HCT116 (cell line): Measurements from ENCODE around the gene TOP1.

Experiments used
- CTCF ChIP-seq, 3 experiments: fragments of 200-600 bp in 1 of 3; sonication (generic) in 1 of 3; IDR thresholded peaks in 2 of 3; conservative IDR thresholded peaks in 1 of 3; 2 replicates each; pipeline ENCODE4 v1.5.1; 2012 to 2017; ENCODE audit warnings: low read depth in 2 of 3, low read length in 2 of 3, antibody characterized with exemption in 1 of 3, borderline replicate concordance in 1 of 3, control low read depth in 1 of 3, mild to moderate bottlenecking in 1 of 3, mixed read lengths in 1 of 3, mixed run types in 1 of 3, moderate library complexity in 1 of 3; ENCODE audit not compliant: insufficient read depth in 1 of 3
- POLR2AphosphoS5 ChIP-seq: IDR thresholded peaks from 2 replicates; pipeline ENCODE4 v1.6.1; 2011; ENCODE audit warnings: mild to moderate bottlenecking, low read depth, low read length, moderate library complexity
- RAD21 ChIP-seq: IDR thresholded peaks from 2 replicates; pipeline ENCODE4 v1.6.1; 2012; ENCODE audit warnings: low read depth, mild to moderate bottlenecking
- YY1 ChIP-seq: IDR thresholded peaks from 2 replicates; pipeline ENCODE4 v1.6.1; 2011; ENCODE audit warnings: low read length, low read depth, moderate library complexity, mild to moderate bottlenecking; ENCODE audit not compliant: insufficient replicate concordance; ENCODE audit errors: extremely low read depth

DNA sequence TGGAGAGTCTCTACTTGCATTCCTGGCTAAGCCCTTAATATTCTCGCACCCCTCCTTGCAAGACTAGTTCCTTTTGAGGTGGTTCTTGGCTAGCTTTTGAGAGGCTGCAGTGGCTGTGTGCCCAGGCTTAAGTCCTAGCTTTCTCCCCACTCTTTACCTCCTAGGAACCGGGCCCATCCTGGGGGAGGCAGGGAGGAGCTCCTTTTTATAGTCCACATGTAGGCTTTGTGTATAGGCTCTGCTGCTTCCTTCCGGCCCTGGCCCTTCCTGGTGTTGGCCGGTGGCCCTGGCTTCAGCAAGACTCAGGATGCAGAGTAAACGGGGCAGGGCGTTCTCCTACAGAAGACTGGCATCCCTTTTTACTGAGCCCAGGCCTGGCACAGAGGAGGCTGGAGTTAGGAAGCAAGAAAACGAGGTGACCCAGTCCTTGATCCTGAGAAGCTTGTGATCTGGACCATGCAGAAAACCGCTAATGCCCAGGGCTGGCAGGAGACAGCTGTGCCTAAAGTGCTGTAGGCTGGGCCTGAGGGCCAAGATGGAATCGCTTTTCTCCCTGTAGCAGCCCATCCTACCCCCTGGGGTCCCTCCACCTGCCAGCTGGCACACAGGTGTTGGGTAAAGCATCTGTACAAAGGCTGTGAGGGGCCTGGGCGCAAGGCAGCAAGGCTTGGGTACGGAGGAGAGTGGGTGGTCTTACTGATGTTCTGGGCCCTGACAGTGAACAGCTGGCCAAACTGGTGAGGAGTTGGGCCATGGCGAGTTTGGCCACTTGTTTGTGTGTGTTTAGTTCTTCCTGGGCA is 117.4 kb downstream of the TOP1 start:
- no peak for TF ChIP-seq CTCF (IDR thresholded peaks at IDR 0.05 in 2 of 3, conservative IDR thresholded peaks at IDR 0.05 in 1 of 3; ENCODE audit: borderline replicate concordance in 1 of 3, insufficient read depth in 1 of 3, low read depth in 2 of 3, low read length in 2 of 3)
- no peak for TF ChIP-seq POLR2AphosphoS5
- TF ChIP-seq RAD21 = no peak
- no peak for TF ChIP-seq YY1
